GM19395 (cell line): Measurements from ENCODE around the gene MYBBP1A.

Source experiments
- ATAC-seq: cut with Tn5 transposase; IDR thresholded peaks from one replicate; pipeline ENCODE4 v1.9.1; 2021; ENCODE audit warnings: mild to moderate bottlenecking, moderate library complexity; ENCODE audit not compliant: unreplicated experiment

The MYBBP1A gene

DNA sequence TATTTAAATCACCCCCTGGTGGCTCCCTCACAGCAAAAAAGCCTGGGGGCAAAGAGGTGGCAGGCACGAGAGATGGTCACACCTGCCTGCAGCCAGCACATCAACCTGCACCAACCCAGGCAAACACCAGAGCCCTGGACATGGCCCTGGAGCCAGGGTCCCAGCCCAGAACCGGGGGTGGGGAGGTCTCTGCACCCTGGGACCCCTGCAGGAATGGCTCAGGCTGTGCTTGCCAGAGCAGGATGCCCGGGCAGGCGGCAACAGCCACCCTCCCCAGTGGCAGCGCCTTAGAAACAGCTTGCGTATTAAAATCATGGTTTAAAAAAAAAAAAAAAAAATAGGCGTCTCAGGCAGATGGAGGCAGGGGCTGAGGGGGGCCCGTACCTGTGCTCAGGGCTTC, 16.2 kb downstream of the MYBBP1A start:
- no peak for ATAC-seq

DNA sequence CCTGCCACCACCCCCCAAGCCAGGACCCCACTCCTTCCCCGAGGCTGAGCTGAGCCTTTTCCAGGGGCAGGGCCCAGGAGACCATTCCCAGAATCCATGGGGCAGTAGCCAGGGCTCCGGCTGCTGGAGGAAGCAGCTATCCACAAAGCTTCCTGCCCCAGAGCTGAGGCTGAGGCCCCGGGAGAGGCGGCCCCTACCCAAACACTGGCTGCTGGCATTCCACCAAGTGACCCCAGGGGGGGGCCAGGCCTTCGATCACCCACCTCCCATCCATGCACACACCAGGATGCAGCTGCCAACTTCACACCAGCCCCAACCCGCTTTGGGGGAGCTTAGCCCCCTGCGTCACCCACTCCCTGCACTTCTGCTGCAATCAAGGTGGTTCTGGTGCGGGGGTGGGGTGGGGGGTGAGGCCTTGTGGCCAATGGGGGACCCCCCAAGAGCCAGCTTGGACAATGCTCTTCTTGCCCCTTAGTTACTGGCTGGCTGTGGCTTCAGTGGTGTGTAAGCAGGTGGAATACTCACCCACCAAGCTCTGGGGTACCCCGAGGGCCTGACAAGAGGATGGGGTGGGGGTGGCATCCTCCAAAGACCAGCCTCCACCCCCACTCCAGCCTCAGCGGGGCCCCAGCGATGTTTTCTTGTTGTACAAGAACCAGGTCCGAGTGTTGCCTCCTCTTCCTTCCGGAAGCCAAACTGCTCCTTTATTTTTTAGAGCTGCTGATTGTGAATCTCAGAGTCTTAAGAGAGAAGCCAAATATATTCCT, 16.8 kb downstream of the MYBBP1A start:
- no peak for ATAC-seq

DNA sequence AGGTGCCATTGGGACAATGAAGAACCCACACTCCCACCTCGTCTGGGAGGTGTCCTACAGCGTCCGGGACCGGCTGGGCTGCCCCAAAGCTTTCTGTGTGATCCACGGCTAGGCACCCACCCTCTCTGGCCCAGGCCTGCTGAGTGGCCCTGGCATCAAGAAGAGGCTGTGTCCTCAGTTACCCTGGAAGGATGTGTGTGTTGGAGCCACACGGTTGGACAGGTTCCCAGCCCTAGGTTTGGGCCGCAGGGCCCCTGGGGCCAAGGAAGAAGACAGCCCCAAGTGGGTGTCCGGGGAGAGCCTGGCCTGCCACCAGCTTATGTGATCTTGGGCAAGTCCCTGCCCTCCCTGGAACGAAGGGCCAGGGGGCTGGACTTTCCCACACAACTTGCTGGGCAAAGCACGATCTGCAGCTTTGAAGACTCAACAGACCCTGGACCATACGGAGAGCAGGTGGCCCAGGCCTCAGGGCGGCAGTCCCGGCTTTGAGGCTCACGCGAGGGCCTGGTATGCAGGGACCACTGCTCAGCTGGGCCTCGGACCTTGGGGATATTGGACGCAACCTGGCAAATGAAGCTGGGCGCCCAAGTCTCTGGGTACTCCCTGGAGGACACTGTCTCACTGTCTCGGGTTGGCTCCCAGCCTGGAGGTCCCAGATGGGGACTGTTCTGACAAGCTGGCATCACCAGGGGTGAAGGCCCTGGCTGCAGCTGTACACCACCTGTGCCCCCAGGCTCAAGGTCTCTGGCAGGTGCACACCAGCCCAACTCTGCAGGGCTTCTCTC, 17.5 kb downstream of the MYBBP1A start:
- ATAC-seq, result no peak

DNA sequence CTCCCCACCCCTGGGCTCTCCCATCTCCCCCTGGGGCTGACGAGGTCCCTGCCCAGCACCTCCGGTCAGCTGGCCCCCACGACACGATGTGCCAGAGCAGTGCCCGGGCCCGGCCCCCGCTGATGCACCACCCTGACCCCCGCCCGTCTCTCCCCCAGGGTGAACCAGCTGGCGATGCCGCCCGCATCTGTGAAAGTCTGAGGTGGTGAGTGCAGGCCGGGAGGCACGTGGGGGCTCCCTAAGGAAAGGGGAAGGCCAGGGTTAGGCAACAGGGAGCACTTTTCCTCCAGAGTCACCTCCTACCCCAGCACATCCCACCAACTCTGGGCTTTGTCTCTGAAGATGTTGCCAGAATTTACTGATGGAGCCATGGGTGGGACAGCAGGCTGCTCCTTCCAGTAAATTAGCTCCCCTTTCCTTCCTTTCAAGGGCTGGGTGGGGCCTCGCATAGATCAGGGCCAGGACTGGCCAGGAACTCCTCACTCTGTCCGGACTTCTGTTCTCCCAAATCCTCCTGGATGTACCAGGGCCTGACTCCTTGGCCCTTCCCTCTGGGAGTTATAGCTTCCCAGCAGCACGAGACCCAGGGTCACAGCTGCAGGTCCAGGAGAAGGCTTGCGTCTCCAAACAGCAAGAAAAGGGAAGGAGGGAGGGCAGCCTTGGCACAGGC, 18.3 kb downstream of the MYBBP1A start:
- ATAC-seq, result no peak

DNA sequence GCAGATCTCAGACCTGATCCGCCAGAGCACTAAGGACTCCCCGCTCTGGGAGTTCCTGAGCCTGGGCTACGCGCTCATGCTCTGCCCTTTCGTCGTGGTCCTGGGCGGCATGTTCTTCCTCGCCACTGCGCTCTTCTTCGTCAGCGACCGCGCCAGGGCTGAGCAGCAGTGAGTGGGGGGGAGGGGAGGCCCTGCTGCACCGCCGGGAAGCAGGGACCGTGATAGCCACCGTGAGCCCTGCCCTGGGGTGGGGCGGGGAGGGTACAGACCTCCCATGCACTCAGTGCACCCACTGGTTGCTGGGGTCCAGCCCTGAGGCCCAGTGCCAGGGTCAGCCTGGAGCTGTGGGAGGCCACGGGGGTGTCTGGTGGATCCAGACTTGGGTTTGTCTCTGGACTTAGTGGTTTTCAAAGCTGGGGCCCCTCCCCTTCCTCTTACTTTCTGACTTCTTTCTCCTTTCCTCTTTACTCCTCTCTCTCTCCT, 18.9 kb downstream of the MYBBP1A start:
- ATAC-seq, result no peak

DNA sequence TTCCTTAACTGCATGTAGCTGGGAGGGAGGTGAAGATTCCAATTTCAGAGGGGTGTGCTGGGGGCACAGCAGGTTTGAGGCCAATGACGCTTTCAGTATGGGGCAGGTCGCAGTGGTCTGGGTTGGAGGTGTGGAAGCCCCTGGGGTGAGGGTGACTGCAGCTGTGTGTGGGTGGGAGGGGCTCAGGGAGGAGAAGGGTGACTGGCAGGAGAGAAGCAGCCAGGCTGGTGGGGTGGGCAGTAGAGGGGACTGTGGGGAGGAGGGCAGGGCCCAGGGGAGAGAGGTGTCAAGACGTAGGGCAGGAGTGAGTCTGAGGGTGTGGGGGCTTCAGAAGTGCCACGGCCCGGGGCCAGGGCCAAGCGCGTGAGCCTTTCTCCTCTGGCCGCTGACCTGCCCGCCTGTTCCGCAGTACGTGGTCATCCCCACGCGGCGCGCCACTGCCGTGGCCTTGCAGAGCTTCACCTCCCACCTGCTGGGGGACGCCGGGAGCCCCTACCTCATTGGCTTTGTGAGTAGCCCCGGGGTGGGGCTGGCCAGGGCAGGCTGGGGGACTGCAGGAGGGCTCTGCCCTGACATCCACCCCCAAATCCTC, 19.4 kb downstream of the MYBBP1A start:
- ATAC-seq, result no peak

DNA sequence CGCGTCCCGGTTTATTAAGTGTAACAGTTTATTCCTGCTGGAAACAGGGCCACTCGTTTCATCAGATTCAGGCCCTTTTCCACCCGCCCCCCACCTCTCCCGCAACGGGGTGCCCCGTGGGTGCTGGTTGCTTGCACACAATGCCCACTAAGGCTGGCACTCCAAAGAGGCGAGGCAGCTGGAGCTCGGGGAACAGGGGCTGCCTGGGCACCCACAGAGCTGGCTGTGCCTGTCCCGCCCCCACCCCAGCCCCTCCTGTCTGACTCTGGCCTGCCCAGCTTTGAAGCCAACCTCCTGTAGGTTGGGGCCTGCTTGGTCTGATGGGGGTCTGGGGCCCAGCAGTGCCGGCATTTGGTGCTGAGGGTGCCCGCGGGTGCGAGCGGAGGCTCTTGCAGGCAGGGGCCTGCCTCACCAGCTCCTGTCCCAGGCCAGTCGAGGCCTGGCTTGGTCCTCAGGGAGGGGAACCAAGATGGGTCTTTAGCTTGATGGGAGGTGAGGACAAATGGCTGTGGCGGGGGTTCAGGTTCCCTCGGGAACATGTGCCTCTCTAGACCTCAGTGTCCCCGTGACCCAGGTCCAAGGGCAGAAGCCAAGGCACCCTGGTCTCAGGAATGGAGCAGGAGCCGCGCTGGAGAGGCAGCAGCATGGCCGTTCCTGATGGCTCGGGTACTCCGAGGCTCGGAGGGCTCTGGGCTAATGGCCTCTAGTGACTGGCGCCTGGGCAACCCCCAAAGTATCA, 20.1 kb downstream of the MYBBP1A start:
- ATAC-seq, result no peak

DNA sequence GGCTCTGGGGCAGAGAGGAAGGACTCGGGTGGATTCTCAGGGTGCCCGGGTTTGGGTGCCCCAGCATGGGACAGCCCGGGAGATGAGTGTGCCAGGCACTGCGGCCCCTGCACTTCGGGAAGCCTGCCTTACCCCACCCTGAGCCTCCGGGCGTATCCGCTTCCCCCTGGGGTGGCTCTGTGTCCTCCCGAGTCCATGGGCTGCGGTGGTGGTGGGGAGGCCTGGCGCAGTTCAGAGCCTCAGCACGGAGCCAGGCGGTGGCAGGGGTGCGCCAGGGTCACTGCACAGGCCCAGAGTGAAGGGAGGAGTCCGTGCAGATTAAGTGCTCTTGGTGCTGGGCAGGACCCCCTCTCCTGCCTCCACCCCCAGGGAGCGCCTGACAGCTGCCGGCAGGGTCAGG, 20.7 kb downstream of the MYBBP1A start:
- no peak for ATAC-seq

DNA sequence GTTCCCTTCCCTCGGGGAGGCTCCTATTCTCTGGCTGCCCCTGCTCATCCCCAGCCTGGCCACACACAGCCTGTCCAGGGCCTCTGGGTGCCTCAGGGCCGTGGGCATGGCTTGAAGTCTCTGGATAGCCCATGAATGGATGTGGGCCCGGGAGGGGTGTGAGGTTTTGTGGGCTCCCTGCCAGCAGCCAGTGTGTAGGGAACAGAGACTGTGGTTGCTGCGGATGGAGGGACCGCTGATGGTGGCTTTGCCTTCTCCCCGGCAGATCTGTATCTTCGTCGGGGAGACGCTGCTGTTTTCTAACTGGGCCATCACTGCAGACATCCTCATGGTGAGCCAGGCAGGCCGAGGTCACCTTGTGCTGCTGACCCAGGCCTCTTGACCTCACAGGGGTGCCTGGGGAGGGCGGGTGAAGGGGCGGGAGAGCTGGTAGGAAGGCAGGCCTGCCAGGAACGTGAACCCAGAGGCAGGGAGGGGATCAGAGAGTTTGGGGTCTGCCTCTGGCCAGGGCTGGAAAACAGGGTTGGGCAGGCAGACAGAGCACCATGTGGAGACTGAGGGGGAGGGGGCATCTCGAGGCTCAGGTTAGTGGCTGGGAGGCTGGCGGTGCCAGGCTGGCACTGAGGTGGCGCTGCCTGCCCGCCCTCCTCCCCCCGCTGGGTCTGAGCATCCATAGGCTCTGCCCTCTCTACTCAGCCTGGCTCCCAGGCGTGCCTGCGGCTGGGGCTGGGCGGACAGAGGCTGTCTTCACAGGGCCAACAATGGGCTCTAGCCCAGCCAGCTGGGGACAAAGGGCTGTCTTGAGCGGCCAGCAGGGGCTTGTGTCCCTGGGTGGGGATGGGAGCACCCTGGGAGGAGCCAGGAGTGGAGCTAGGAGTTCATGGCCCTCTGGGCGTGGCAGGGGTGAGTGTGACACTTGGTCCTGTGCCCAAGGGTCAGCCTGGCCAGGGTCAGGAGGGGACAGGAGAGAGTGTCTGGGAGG, 21.4 kb downstream of the MYBBP1A start:
- no peak for ATAC-seq

DNA sequence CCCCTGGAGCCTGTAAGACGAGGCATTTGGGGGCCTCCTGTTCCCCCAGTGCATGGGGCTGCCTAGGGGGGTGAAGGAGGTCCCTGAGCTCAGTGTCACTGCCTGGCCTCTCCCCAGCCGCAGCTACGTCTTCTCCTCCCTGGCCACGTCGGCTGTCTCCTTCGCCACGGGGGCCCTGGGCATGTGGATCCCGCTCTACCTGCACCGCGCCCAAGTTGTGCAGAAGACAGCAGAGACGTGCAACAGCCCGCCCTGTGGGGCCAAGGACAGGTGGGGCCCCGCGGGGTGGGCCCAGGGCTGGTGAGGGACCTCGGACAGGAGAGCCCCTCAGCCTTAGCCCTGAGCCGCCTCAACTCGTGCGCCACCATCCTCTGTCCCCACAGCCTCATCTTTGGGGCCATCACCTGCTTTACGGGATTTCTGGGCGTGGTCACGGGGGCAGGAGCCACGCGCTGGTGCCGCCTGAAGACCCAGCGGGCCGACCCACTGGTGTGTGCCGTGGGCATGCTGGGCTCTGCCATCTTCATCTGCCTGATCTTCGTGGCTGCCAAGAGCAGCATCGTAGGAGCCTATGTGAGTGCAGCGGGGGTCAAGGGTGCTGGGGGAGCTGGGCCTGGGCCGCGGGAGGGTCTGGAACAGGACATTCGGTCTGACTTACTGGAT, 22.2 kb downstream of the MYBBP1A start:
- no peak for ATAC-seq

DNA sequence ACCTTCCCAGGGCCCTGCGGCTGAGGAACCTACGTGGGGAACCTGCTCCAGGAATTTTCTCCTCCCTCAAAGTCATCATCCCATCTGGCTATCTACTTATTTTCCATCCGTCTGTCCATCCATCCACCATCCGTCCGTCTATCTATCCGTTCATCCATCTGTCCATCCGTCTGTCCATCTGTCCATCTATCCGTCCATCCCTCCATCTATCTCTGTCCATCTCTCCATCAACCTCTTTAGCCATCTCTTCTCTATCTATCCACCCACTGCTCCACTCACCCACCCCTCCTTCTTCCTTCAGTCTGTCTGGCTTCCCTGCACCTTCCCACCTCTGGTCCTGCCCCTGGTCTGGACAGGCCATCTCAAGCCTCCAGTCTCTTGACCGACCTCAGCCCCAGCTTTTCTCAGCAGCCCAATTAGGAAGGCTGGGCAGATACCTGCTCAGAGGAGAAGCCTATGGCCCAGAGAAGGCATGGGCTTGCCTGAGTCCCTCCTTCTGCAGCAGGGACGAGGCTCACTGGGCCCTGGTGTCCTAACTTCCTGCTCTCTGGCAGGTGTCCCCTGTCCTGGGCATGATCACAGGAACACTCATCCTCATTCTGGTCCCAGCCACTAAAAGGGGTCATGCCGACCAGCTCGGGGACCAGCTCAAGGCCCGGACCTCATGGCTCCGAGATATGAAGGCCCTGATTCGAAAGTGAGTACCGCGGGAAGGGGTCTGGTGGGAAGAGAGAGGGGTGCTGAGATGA, 23.0 kb downstream of the MYBBP1A start:
- no peak for ATAC-seq

DNA sequence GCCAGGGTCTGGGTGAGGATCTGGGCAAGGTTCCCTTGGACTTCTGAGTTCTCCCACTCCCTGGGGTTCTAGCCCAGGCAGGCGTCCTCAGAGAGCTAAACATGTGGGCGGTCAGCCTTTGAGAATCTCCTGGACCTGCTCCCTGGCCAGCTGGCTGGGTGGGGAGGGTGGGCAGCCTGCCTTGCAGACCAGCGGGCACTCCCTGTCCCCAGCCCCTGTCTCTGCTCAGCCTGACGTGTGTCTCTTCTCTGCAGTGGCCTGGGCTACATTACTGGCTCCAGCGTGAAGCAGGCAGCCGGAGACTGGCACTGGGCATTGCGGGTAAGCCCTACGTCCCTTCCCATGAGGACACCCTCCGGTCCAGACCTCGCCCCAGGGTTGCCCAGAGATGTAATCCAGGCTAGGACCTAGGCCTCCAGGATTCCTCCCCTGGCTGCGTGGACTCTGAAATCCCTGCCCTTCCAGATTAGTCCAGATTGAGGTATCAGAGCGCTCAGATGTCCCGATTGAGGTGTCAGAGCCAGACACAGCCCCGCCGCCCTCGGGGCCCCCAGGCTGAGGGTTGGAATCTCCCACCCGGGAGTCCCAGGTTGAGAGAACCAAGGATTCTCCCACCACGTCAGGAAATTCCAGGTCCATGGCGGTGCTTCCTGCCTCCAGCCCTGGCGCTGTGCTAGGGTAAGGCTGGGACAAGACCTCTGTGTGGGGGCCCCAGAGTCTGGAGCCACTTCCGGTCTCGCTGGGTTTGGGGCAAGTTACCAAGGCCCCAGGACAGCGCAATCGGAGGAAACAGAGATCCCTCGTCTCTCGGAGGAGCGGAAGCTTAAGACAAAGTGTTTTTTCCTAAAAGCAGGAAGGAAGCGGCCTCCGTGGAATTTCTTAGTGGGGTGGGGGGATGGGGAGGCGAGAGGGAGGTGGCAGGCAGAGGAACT, 24.1 kb downstream of the MYBBP1A start:
- no peak for ATAC-seq

DNA sequence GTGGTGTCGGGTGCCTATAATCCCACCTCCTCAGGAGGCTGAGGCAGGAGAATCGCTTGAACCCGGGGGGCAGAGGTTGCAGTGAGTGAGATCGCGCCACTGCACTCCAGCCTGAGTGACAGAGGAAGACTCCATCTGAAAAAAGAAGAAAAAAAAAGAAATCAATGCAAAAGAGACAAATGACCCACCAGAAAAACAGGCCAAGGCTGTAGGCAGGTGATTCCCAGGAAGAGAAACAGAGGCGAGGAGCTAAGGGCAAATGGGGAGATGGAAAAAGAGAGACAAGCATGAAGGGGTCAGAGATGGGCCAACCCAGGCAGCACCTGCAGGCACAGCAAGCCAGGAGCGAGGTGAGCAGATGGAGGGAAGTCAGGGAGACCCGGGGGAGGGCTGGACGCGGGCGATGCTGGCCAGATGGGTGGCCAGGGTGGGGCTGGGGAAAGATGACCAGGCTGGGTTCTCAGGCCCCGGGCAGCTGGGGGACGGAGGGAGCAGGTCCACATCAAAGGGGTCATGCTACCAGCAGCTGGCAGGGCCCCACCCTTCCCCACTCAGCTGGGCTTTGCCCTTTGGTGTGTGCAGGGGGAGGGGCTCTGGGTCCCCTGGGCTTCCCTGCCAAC, 25.5 kb downstream of the MYBBP1A start:
- no peak for ATAC-seq

DNA sequence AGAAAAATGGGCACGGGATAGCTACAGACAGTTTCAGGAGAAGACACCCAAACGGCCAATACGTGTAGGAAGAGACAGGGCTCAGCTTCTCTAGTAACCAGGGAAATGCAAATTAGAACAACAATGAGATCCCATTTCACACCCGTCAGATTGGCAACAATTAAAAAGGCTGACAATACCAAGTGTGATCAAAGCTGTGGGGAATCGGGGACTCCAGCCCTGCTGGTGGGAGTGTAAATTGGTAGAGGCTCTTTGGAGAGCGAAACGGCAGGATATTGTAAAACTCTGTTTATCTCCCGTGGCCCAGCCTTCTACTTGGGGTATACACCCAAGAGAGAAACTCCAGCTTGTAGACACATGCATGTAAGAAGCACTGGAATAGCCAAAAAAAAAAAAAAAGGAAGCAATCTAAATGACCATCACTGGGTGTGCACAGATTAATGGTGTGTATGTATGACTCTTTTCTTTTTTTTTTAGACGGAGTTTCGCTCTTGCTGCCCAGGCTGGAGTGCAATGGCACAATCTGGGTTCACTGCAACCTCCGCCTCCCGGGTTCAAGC, 27.5 kb downstream of the MYBBP1A start:
- ATAC-seq, result no peak

DNA sequence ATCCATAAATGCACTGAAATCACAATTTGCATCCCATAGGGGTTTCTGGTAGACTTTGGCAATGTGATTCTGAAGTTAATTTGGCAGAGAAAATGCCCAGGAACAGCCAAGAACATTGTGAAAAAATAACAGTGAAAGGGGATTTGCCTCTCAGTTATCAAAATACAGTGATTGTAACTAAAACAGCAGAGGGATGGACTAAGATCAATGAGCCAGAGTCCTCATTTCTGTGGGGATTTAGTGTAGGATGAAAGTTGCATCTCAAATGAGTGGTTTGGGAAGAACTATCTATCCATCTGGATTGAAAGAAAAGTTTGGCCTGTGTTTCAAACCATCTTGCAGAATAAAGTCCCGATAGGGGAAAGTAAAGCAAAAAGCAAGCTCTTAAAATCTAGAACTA, 28.1 kb downstream of the MYBBP1A start:
- ATAC-seq, result no peak

DNA sequence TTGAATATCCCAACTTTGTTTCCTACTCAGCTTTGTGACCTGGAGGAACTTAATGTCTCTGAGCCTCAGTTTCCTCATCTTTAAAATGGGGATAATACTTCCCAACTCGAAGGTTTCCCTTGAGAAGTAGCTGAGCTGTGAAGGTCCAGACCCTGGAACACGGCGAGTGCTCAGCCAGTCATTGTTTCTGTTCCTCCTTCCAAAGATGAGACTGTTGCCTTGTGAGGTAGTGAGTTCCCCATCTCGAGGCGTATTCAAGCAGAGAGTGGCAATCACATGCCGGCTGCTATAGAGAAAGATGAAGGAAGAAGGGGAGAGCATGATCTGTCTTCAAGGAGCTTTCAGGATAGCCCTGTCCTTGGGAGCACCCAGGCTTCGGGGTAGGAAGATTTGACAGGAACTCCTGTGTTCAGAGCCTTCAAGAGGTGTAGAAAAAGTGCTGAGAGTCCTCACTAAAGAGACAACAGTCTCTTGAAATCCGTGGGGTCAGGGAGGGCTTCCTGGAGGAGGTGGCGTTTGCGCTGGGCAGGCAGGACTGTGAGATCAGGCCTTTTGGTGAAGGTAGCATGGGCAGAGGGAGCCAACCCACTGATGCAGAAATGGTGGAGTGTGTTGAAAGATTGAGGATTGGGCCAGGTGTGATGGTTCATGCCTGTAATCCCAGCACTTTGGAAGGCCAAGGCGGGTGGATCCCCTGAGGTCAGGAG, 29.3 kb downstream of the MYBBP1A start:
- no peak for ATAC-seq
